Measurements from ENCODE around the gene TBL3.
A peak's percentile ranks its signal among the peaks of the same experiment; 100 is the strongest.

TBL3 gene

GRCh38 chr16:1992704-1993317 lies 21.0 kb downstream of the TBL3 start:
- DNase-seq (ENCODE audit: low read depth in 1 of 2, low spot score in 1 of 2), result no peak
- in situ Hi-C loops (cut with HindIII; ENCODE audit: low pct_unique_long_range_greater_than_20kb, low sequenced_read_pairs), result no loop called here
- no peak for TF ChIP-seq JUND (IDR thresholded peaks at IDR 0.05; ENCODE audit: low read depth)

GRCh38 chr16:1993731-1994131 lies 21.9 kb downstream of the TBL3 start:
- in situ Hi-C loops (cut with HindIII; ENCODE audit: low pct_unique_long_range_greater_than_20kb, low sequenced_read_pairs), result no loop called here
- TF ChIP-seq JUND (IDR thresholded peaks at IDR 0.05; ENCODE audit: low read depth), result no peak
- peak in 1 of 2 experiments; percentile 71 for DNase-seq (ENCODE audit: low read depth in 1 of 2, low spot score in 1 of 2)

GRCh38 chr16:1997494-1998359 lies 25.9 kb downstream of the TBL3 start:
- in situ Hi-C loops (cut with HindIII; ENCODE audit: low pct_unique_long_range_greater_than_20kb, low sequenced_read_pairs), result no loop called here
- no peak for DNase-seq (ENCODE audit: low read depth in 1 of 2, low spot score in 1 of 2)
- TF ChIP-seq JUND (IDR thresholded peaks at IDR 0.05; ENCODE audit: low read depth), result no peak

GRCh38 chr16:1998360-1998835 lies 26.5 kb downstream of the TBL3 start:
- no peak for DNase-seq (ENCODE audit: low read depth in 1 of 2, low spot score in 1 of 2)
- no peak for TF ChIP-seq JUND (IDR thresholded peaks at IDR 0.05; ENCODE audit: low read depth)
- in situ Hi-C loops (cut with HindIII; ENCODE audit: low pct_unique_long_range_greater_than_20kb, low sequenced_read_pairs), result no loop called here

- in situ Hi-C loops (cut with HindIII; ENCODE audit: low pct_unique_long_range_greater_than_20kb, low sequenced_read_pairs), result no loop called here
- DNase-seq (ENCODE audit: low read depth in 1 of 2, low spot score in 1 of 2), result no peak
- TF ChIP-seq JUND (IDR thresholded peaks at IDR 0.05; ENCODE audit: low read depth), result no peak
Measured at GRCh38 chr16:1998852-1999801, 27.3 kb downstream of the TBL3 start.

GRCh38 chr16:1999866-2000514 lies 28.1 kb downstream of the TBL3 start:
- no peak for TF ChIP-seq JUND (IDR thresholded peaks at IDR 0.05; ENCODE audit: low read depth)
- in situ Hi-C loops (cut with HindIII; ENCODE audit: low pct_unique_long_range_greater_than_20kb, low sequenced_read_pairs), result no loop called here
- no peak for DNase-seq (ENCODE audit: low read depth in 1 of 2, low spot score in 1 of 2)

- no peak for DNase-seq (ENCODE audit: low read depth in 1 of 2, low spot score in 1 of 2)
- no peak for TF ChIP-seq JUND (IDR thresholded peaks at IDR 0.05; ENCODE audit: low read depth)
- in situ Hi-C loops (cut with HindIII; ENCODE audit: low pct_unique_long_range_greater_than_20kb, low sequenced_read_pairs), result no loop called here
Measured at GRCh38 chr16:2001035-2001434, 29.2 kb downstream of the TBL3 start.

GRCh38 chr16:2001456-2002355 lies 29.9 kb downstream of the TBL3 start:
- in situ Hi-C loops (cut with HindIII; ENCODE audit: low pct_unique_long_range_greater_than_20kb, low sequenced_read_pairs), result no loop called here
- no peak for DNase-seq (ENCODE audit: low read depth in 1 of 2, low spot score in 1 of 2)
- no peak for TF ChIP-seq JUND (IDR thresholded peaks at IDR 0.05; ENCODE audit: low read depth)

GRCh38 chr16:2002406-2003230 lies 30.8 kb downstream of the TBL3 start:
- in situ Hi-C loops (cut with HindIII; ENCODE audit: low pct_unique_long_range_greater_than_20kb, low sequenced_read_pairs), result no loop called here
- DNase-seq (ENCODE audit: low read depth in 1 of 2, low spot score in 1 of 2), result no peak
- TF ChIP-seq JUND (IDR thresholded peaks at IDR 0.05; ENCODE audit: low read depth), result no peak

- DNase-seq (ENCODE audit: low read depth in 1 of 2, low spot score in 1 of 2), result no peak
- in situ Hi-C loops (cut with HindIII; ENCODE audit: low pct_unique_long_range_greater_than_20kb, low sequenced_read_pairs), result no loop called here
- no peak for TF ChIP-seq JUND (IDR thresholded peaks at IDR 0.05; ENCODE audit: low read depth)
Measured at GRCh38 chr16:2003231-2003826, 31.5 kb downstream of the TBL3 start.

Measured in T47D (cell line).